K562 (cell line): ENCODE results near the gene RBP3. TPM values are rescaled to one million over a fixed set of nuclear protein-coding genes. Genes with fewer than 3 reads are reported as not detected.
A peak's percentile ranks its signal among the peaks of the same experiment; 100 is the strongest.

ENCODE experiments used
- ATAC-seq: fragments of 200-7000 bp; cut with Tn5 transposase; 3 replicates; pipeline ENCODE4 v1.9.1; 2020; ENCODE audit warnings: moderate library complexity
- BruUV-seq: library from RNA; stranded (reverse); fragments of 400-500 nt; replicated peaks from 2 replicates; lab custom pipeline; 2021; lab: Mats Ljungman, UMichigan
- CTCF ChIA-PET: fragments of 300-600 bp; formaldehyde crosslinking; extraction: SDS; loops from one replicate; lab custom pipeline; 2021; ENCODE audit warnings: low intra/inter-chr PET ratio; lab: Yijun Ruan, JAX
- POLR2A ChIA-PET: fragments of 300-600, 350-650 bp; sonication (Branson Sonifier 250); formaldehyde crosslinking; extraction: SDS; loops from one replicate; lab custom pipeline; 2021; ENCODE audit warnings: antibody characterized with exemption, inconsistent platforms; lab: Yijun Ruan, JAX
- DNase-seq, 4 experiments: peaks; one replicate each; pipeline versions ENCODE4 v3.0.0 to v3.0.0-alpha.2; 2011 to 2018; ENCODE audit warnings: low spot score in 3 of 4, mixed read lengths in 3 of 4; ENCODE audit errors: extremely low read depth in 1 of 4
- FAIRE-seq: peaks from 2 replicates; lab custom pipeline; 2011; peaks lifted over from hg19 to GRCh38; lab: Jason Lieb, UNC
- H2AFZ ChIP-seq: 2 replicates; pipeline ENCODE4 v1.6.0; 2011; ENCODE audit warnings: low read depth, low read length, control low read depth, inconsistent platforms
- H3K27ac ChIP-seq: fragments of 200-600 bp; 3 replicates; pipeline ENCODE4 v1.8.0; 2011; ENCODE audit warnings: low read depth, mild to moderate bottlenecking, control low read depth, inconsistent platforms, low read length, moderate library complexity, mixed read lengths; ENCODE audit errors: extremely low read depth
- H3K27me3 ChIP-seq, 2 experiments: fragments of 300-600 bp in 1 of 2; 2 replicates in 1 of 2; 3 replicates in 1 of 2; pipeline versions ENCODE4 v1.6.0 to v1.8.0; 2011; ENCODE audit warnings: inconsistent platforms in 2 of 2, low read length in 2 of 2, mild to moderate bottlenecking in 1 of 2, mixed read lengths in 1 of 2, moderate library complexity in 1 of 2; ENCODE audit not compliant: control insufficient read depth in 2 of 2, insufficient read depth in 2 of 2
- H3K36me3 ChIP-seq: fragments of 300-600 bp; 3 replicates; pipeline ENCODE4 v1.8.0; 2011; ENCODE audit warnings: mild to moderate bottlenecking, low read length, inconsistent platforms; ENCODE audit not compliant: control insufficient read depth, insufficient read depth
- H3K4me1 ChIP-seq, 2 experiments: fragments of 200-600 bp in 1 of 2; replicated peaks in 1 of 2; 2 replicates in 1 of 2; 3 replicates in 1 of 2; pipeline versions ENCODE4 v1.5.1 to v1.8.0; 2011; ENCODE audit warnings: inconsistent platforms in 2 of 2, low read length in 2 of 2, mild to moderate bottlenecking in 1 of 2, mixed read lengths in 1 of 2, moderate library complexity in 1 of 2; ENCODE audit not compliant: control insufficient read depth in 2 of 2, insufficient read depth in 2 of 2
- H3K4me2 ChIP-seq: 2 replicates; pipeline ENCODE4 v1.6.1; 2011; ENCODE audit warnings: low read length, control low read depth, inconsistent platforms, mixed read lengths; ENCODE audit not compliant: insufficient read depth
- H3K4me3 ChIP-seq: fragments of 200-600 bp; sonication (generic), shearing (Covaris generic); 2 replicates; pipeline ENCODE4 v1.5.1; 2016; ENCODE audit warnings: control low read depth, inconsistent platforms
- H3K79me2 ChIP-seq: fragments of 200-600 bp; 3 replicates; pipeline ENCODE4 v1.8.0; 2011; ENCODE audit warnings: low read length, inconsistent platforms; ENCODE audit not compliant: control insufficient read depth, insufficient read depth
- H3K9ac ChIP-seq, 2 experiments: 2 replicates each; pipeline versions ENCODE4 v1.6.0 to v1.6.1; 2011; ENCODE audit warnings: low read depth in 2 of 2, low read length in 2 of 2, control low read depth in 1 of 2, inconsistent platforms in 1 of 2, mild to moderate bottlenecking in 1 of 2, mixed read lengths in 1 of 2; ENCODE audit not compliant: insufficient read depth in 1 of 2
- H3K9me1 ChIP-seq: one replicate; pipeline ENCODE4 v1.6.0; 2011; ENCODE audit warnings: inconsistent platforms, mild to moderate bottlenecking, low read length, moderate library complexity; ENCODE audit not compliant: control insufficient read depth, insufficient read depth
- H3K9me3 ChIP-seq: replicated peaks from 2 replicates; pipeline ENCODE4 v1.5.1; 2011; ENCODE audit warnings: low read depth, low read length, inconsistent platforms; ENCODE audit not compliant: control insufficient read depth, insufficient read depth
- H4K20me1 ChIP-seq: replicated peaks from 2 replicates; pipeline ENCODE4 v1.6.1; 2011; ENCODE audit warnings: low read length, inconsistent platforms, mixed read lengths; ENCODE audit not compliant: control insufficient read depth, insufficient read depth
- BDP1 ChIP-seq: IDR thresholded peaks from 3 replicates; pipeline ENCODE4 v1.6.1; 2011; ENCODE audit not compliant: insufficient read length, insufficient read depth
- CTBP1 ChIP-seq: fragments of 450-650 bp; IDR thresholded peaks from 2 replicates; pipeline ENCODE4 v1.6.1; 2016; ENCODE audit warnings: borderline replicate concordance
- E4F1 ChIP-seq: fragments of 250-450 bp; sonication (Bioruptor Pico); IDR thresholded peaks from 2 replicates; pipeline ENCODE4 v1.5.0; 2021; ENCODE audit warnings: mild to moderate bottlenecking, borderline replicate concordance
- FOS ChIP-seq: IDR thresholded peaks from 3 replicates; pipeline ENCODE4 v1.6.1; 2011; ENCODE audit not compliant: insufficient read length; ENCODE audit errors: extremely low read depth
- GATA2 ChIP-seq: sonication (generic); formaldehyde crosslinking; IDR thresholded peaks from 2 replicates; pipeline ENCODE4 v1.4.0; 2020; ENCODE audit warnings: mild to moderate bottlenecking, missing genetic modification reagents
- PRDM10 ChIP-seq: fragments of 450-650 bp; IDR thresholded peaks from 2 replicates; pipeline ENCODE4 v1.6.1; 2018; ENCODE audit not compliant: partially characterized antibody
- RAD21 ChIP-seq, 2 experiments: fragments of 250-450 bp in 1 of 2; fragments of 450-650 bp in 1 of 2; sonication (Bioruptor Pico) in 1 of 2; formaldehyde crosslinking in 1 of 2; IDR thresholded peaks in 1 of 2; conservative IDR thresholded peaks in 1 of 2; 2 replicates each; pipeline versions ENCODE4 v1.4.0 to v1.8.0; 2020 to 2022; ENCODE audit warnings: mild to moderate bottlenecking in 2 of 2, moderate library complexity in 1 of 2
- RAD51 ChIP-seq: fragments of 450-650 bp; IDR thresholded peaks from 2 replicates; pipeline ENCODE4 v1.7.1; 2016; ENCODE audit warnings: low read depth, mild to moderate bottlenecking, borderline replicate concordance
- SMARCE1 ChIP-seq: fragments of 450-650 bp; IDR thresholded peaks from 2 replicates; pipeline ENCODE4 v1.7.1; 2016; ENCODE audit warnings: mild to moderate bottlenecking
- TRIM24 ChIP-seq, 2 experiments: fragments of 450-650 bp; IDR thresholded peaks; 2 replicates each; pipeline ENCODE4 v1.6.1; 2016
- ZNF507 ChIP-seq: conservative IDR thresholded peaks from 2 replicates; pipeline ENCODE4 v1.6.1; 2017; ENCODE audit warnings: missing genetic modification characterization, missing compliant biosample characterization
- WGBS: fragments of 100-300 bp; shearing (Covaris generic); methylation state at CpG from one replicate; pipeline ENCODE4 v1.1.6; 2016; ENCODE audit warnings: low coverage, mixed read lengths; ENCODE audit not compliant: insufficient coverage; ENCODE audit errors: missing lambda C conversion rate; 5-methylcytosine and 5-hydroxymethylcytosine counted together
- in situ Hi-C: fragments of 300-500 bp; cut with MboI; formaldehyde crosslinking; loops from 4 replicates; pipeline ENCODE4 v1.15.0; 2018; ENCODE audit warnings: inconsistent platforms, mixed read lengths
- intact Hi-C: fragments of 100-400 bp; cut with micrococcal nuclease; formaldehyde crosslinking; loops from 2 replicates; pipeline ENCODE4 v1.14.2; 2022
- polyA plus RNA-seq, 8 experiments: library from polyadenylated mRNA; depleted of rRNA in 4 of 8; stranded (reverse) in 5 of 8; unstranded in 3 of 8; fragments of >200 nt; fragmentation: Nextera tagmentation in 2 of 8; fragmentation: Illumina TruSeq in 1 of 8; extraction: Ambion mirVana in 2 of 8; extraction: Trizol in 1 of 8; gene quantifications; 2 replicates each; pipeline versions ENCODE4 v1.2.1 to v1.2.3, GENCODE V29; 2011 to 2014; ENCODE audit warnings: inconsistent platforms in 1 of 8, missing spikeins in 1 of 8
- total RNA-seq, 7 experiments: library from RNA; depleted of rRNA in 6 of 7; stranded (reverse); fragments of >200 nt in 6 of 7; fragmentation: Illumina TruSeq in 2 of 7; extraction: Trizol in 2 of 7; gene quantifications; 2 replicates each; pipeline versions ENCODE4 v1.2.1 to v1.2.3, GENCODE V29; 2011 to 2021; ENCODE audit warnings: low replicate concordance in 1 of 7
- TF ChIP-seq, protein P1 (sequence below): sonication (generic); formaldehyde crosslinking; IDR thresholded peaks from 2 replicates; pipeline ENCODE4 v1.5.0; 2020; ENCODE audit warnings: missing genetic modification reagents

RBP3 gene
- total and polyA plus RNA-seq, 9 of the 15 experiments (the other 6 are each of a cell fraction or from before 2014, with no cell fraction given): not detected

DNA sequence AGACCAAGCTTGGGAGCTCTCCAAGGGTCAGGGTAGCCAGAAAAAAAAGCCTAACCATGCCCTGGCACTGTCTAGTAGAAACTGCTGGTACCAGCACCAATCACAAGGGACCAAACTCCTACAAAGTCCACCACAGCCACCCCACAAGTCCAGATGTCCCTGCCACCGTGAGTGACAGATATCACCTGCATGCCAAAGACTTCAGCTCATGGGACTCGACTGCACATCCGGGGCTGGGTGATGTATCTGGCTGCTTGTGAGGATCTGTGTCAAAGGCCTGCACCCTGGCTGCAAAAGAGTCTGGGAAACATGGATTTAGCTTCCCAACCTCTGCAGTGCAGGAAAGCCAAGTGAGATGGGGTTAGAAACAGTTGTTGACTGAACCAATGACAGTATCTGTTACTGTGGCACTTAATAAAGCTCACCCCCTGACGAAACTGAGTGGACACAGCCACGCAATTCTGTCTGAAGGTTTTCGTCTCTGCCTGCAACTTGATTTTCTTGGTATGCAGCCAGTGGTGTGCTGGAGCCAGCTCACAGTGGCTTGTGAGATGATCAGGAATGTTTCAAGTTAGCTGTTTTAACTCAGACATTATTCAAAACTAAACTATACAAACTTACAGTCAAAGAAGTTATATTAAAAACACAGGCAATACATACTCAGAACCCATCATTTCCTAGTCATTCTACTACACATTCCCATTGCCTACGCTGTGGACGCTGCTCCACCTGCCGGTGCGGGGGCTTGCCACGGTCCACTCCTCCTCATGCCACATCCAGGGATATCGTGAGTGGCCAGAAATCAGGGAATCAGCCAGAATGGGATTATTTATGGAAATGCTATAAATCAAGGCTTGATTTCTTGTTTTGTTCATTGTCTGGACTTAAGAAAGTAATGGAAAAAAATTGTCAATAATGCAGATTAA, 26.7 kb downstream of the RBP3 start (continued):
- TF ChIP-seq RAD21 (CRISPR knock-in tag; conservative IDR thresholded peaks at IDR 0.05 in 1 of 2, IDR thresholded peaks at IDR 0.05 in 1 of 2): peak in 1 of 2 experiments; percentile 23; a peak in 1 of 4 replicates
- TF ChIP-seq, protein P1, sequence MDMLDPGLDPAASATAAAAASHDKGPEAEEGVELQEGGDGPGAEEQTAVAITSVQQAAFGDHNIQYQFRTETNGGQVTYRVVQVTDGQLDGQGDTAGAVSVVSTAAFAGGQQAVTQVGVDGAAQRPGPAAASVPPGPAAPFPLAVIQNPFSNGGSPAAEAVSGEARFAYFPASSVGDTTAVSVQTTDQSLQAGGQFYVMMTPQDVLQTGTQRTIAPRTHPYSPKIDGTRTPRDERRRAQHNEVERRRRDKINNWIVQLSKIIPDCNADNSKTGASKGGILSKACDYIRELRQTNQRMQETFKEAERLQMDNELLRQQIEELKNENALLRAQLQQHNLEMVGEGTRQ (CRISPR knock-in tag): no peak

GRCh38 chr10:47376522-47377220, 28.5 kb downstream of the RBP3 start:
- Histone ChIP-seq H3K9me3 (no peaks in the 10 kb centered on the region), H3K27ac (no peak overlapping the region), H3K79me2 (no peaks in the 10 kb centered on the region), H3K4me2 (no peak overlapping the region), H4K20me1 (0 out of 2 replicates have a peak, but pooled peaks cover 9% of the 10 kb centered on the region), H3K9ac (no peak overlapping the region), H3K27me3 (peaks cover 43 to 82% of the 10 kb centered on the region in 2 experiments), H3K4me1 (no peaks in the 10 kb centered on the region), H3K4me3 (no peak overlapping the region), H3K36me3 (no peaks in the 10 kb centered on the region), H3K9me1 (peaks cover 5% of the 10 kb centered on the region), H2AFZ (no peak overlapping the region)
- intact Hi-C loops (no loop called here), in situ Hi-C loops (no loop called here)
- WGBS: 0% methylated on average over 10 of the region's 10 CpGs
- ChIA-PET CTCF (no interaction called here), POLR2A (interaction anchor here (0.7 kb wide), 1 partner anchor 44 kb away, joined by 4 read pairs; no protein-coding TSS in a partner anchor)
- BruUV-seq: no TSS peak
- no peak for ATAC-seq
- DNase-seq: no peak
- FAIRE-seq: no peak
- TF ChIP-seq RAD51 (no peak), E4F1 (CRISPR knock-in tag) (no peak), CTBP1 (no peak), FOS (no peak), BDP1 (no peak), ZNF507 (tag) (no peak), SMARCE1 (no peak), GATA2 (CRISPR knock-in tag) (no peak), TRIM24 (IDR thresholded peaks at IDR 0.05) (no peak), PRDM10 (no peak)
